HG03439 (cell line): Measurements from ENCODE around the gene TUBGCP5.
A peak's percentile ranks its signal among the peaks of the same experiment; 100 is the strongest.
"Not testable (repeated sequence)": the region's sequence is repeated elsewhere in the genome, so short reads cannot be mapped to it uniquely, and the experiment has no call there.

Experiments
- ATAC-seq: cut with Tn5 transposase; IDR thresholded peaks from one replicate; pipeline ENCODE4 v1.9.1; 2021; ENCODE audit warnings: mild to moderate bottlenecking, moderate library complexity; ENCODE audit not compliant: unreplicated experiment

TUBGCP5 gene

GRCh38 chr15:23039143-23039916 is at the start of gene TUBGCP5:
Gene TUBGCP5 (minus strand): TSS chr15:23039569. CDS start chr15:23039543, 26 bp downstream.
- peak; percentile 98 for ATAC-seq

- no peak for ATAC-seq
These were observed 43.7 kb upstream of the TUBGCP5 start for GRCh38 chr15:23083115-23083514.

GRCh38 chr15:23081996-23082737 is 42.8 kb upstream of the TUBGCP5 start:
- ATAC-seq: not testable (repeated sequence)

- no peak for ATAC-seq
These were observed 41.9 kb upstream of the TUBGCP5 start for GRCh38 chr15:23081271-23081670.

GRCh38 chr15:23079766-23080165 is 40.4 kb upstream of the TUBGCP5 start:
- no peak for ATAC-seq

GRCh38 chr15:23075927-23076326 is 36.6 kb upstream of the TUBGCP5 start:
- no peak for ATAC-seq

GRCh38 chr15:23074684-23075083 is 35.3 kb upstream of the TUBGCP5 start:
- ATAC-seq: no peak

GRCh38 chr15:23073890-23074646 is 34.7 kb upstream of the TUBGCP5 start:
- ATAC-seq: no peak

- ATAC-seq: no peak
These were observed 33.3 kb upstream of the TUBGCP5 start for GRCh38 chr15:23072633-23073032.

GRCh38 chr15:23069496-23070166 is 30.3 kb upstream of the TUBGCP5 start:
- no peak for ATAC-seq

GRCh38 chr15:23067416-23067815 is 28.0 kb upstream of the TUBGCP5 start:
- ATAC-seq: no peak

- ATAC-seq: no peak
These were observed 26.5 kb upstream of the TUBGCP5 start for GRCh38 chr15:23065836-23066235.

GRCh38 chr15:23064156-23064555 is 24.8 kb upstream of the TUBGCP5 start:
- no peak for ATAC-seq

- ATAC-seq: no peak
These were observed 18.3 kb upstream of the TUBGCP5 start for GRCh38 chr15:23057707-23058106.

GRCh38 chr15:23055316-23055715 is 15.9 kb upstream of the TUBGCP5 start:
- no peak for ATAC-seq

- ATAC-seq: no peak
These were observed 13.2 kb upstream of the TUBGCP5 start for GRCh38 chr15:23052522-23052921.

- no peak for ATAC-seq
These were observed 11.3 kb upstream of the TUBGCP5 start for GRCh38 chr15:23050708-23051107.

- no peak for ATAC-seq
These were observed 10.7 kb upstream of the TUBGCP5 start for GRCh38 chr15:23049984-23050628.

- ATAC-seq: not testable (repeated sequence)
These were observed 9.4 kb upstream of the TUBGCP5 start for GRCh38 chr15:23048572-23049282.

- not testable (repeated sequence) for ATAC-seq
These were observed 4.6 kb upstream of the TUBGCP5 start for GRCh38 chr15:23043987-23044386.
